ENCODE data around the gene CHST1.
A peak's percentile ranks its signal among the peaks of the same experiment; 100 is the strongest.

The CHST1 gene

DNA sequence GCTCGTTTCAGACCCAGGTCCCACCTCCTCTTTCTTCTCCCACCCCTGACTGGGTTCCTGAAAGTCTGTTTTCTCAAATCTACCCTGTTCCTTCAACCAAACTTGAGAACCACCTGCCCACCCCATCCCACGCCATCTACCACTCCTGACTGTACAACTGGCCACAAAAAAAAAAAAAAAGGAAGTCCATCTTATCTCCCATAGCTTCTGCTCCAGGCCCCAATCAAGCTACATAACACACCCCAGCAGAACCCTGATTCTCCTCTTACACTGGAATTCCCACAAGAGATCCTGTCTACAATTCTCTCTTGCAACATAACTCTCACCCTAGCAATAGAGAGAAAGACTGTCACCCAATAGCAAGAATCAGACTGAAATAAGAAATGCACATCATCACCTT is 39.2 kb upstream of the CHST1 start:
- no peak overlapping the region for H4K8ac ChIP-seq (ENCODE audit: low read depth, low read length)
- H3K14ac ChIP-seq (ENCODE audit: low read length), result no peak overlapping the region
- no peak overlapping the region for H2BK5ac ChIP-seq (ENCODE audit: low read depth, low read length, poor library complexity)
- H3K18ac ChIP-seq (ENCODE audit: low read length), result no peak overlapping the region
- no peak overlapping the region for H2AFZ ChIP-seq (ENCODE audit: insufficient read depth, low read length, poor library complexity)
- H3K23ac ChIP-seq (ENCODE audit: low read length), result no peak overlapping the region
- H3K9ac ChIP-seq (ENCODE audit: low read length), result no peak overlapping the region
- no peaks in the 10 kb centered on the region for H3K4me1 ChIP-seq (ENCODE audit: control insufficient read depth in 1 of 2, insufficient read depth in 2 of 2, low read length in 2 of 2)
- DNase-seq, result no peak
- H3K4me3 ChIP-seq (ENCODE audit: low read depth, low read length), result no peak overlapping the region
- no peak overlapping the region for H4K91ac ChIP-seq (ENCODE audit: low read depth, low read length)
- H3K4ac ChIP-seq (ENCODE audit: low read depth, low read length), result no peak overlapping the region
- no peaks in the 10 kb centered on the region for H3K79me1 ChIP-seq (ENCODE audit: low read length)
- H3K36me3 ChIP-seq (ENCODE audit: control insufficient read depth in 1 of 2, insufficient read depth in 2 of 2, low read length in 2 of 2), result no peaks in the 10 kb centered on the region
- no peak overlapping the region for H4K12ac ChIP-seq (ENCODE audit: low read depth, low read length)
- H2BK12ac ChIP-seq (ENCODE audit: low read length), result no peak overlapping the region
- no peaks in the 10 kb centered on the region for H3K9me3 ChIP-seq (ENCODE audit: insufficient read depth, low read depth, low read length)
- no peak overlapping the region for H2BK120ac ChIP-seq (ENCODE audit: insufficient read depth, low read length, poor library complexity)
- no CpG with 5 or more reads among the region's 2 CpGs for WGBS (ENCODE audit: extremely low coverage, insufficient coverage, insufficient read length)
- H3K4me2 ChIP-seq (ENCODE audit: low read length), result no peak overlapping the region
- no peaks in the 10 kb centered on the region for H3K27me3 ChIP-seq (ENCODE audit: insufficient read depth, low read length)
- no peak overlapping the region for H3K27ac ChIP-seq (ENCODE audit: low read depth, low read length)
- no peak overlapping the region for H2AK5ac ChIP-seq (ENCODE audit: low read length)
- H3K79me2 ChIP-seq (ENCODE audit: control insufficient read depth, insufficient read depth, low read length, poor library complexity), result no peaks in the 10 kb centered on the region

GRCh38 chr11:45704133-45704532 is 38.7 kb upstream of the CHST1 start:
- Histone ChIP-seq H3K4me1 (ENCODE audit: control insufficient read depth in 1 of 2, insufficient read depth in 2 of 2, low read length in 2 of 2) (no peaks in the 10 kb centered on the region), H2AFZ (ENCODE audit: insufficient read depth, low read length, poor library complexity) (no peak overlapping the region), H3K9ac (ENCODE audit: low read length) (no peak overlapping the region), H2BK120ac (ENCODE audit: insufficient read depth, low read length, poor library complexity) (no peak overlapping the region), H3K79me2 (ENCODE audit: control insufficient read depth, insufficient read depth, low read length, poor library complexity) (no peaks in the 10 kb centered on the region), H3K27ac (ENCODE audit: low read depth, low read length) (no peak overlapping the region), H4K12ac (ENCODE audit: low read depth, low read length) (no peak overlapping the region), H4K91ac (ENCODE audit: low read depth, low read length) (no peak overlapping the region), H3K18ac (ENCODE audit: low read length) (no peak overlapping the region), H3K27me3 (ENCODE audit: insufficient read depth, low read length) (no peaks in the 10 kb centered on the region), H3K79me1 (ENCODE audit: low read length) (no peaks in the 10 kb centered on the region), H3K4me3 (ENCODE audit: low read depth, low read length) (no peak overlapping the region), H2BK12ac (ENCODE audit: low read length) (no peak overlapping the region), H3K14ac (ENCODE audit: low read length) (no peak overlapping the region), H3K4me2 (ENCODE audit: low read length) (no peak overlapping the region), H3K23ac (ENCODE audit: low read length) (no peak overlapping the region), H3K4ac (ENCODE audit: low read depth, low read length) (no peak overlapping the region), H3K9me3 (ENCODE audit: insufficient read depth, low read depth, low read length) (no peaks in the 10 kb centered on the region), H3K36me3 (ENCODE audit: control insufficient read depth in 1 of 2, insufficient read depth in 2 of 2, low read length in 2 of 2) (no peaks in the 10 kb centered on the region), H4K8ac (ENCODE audit: low read depth, low read length) (no peak overlapping the region), H2AK5ac (ENCODE audit: low read length) (no peak overlapping the region), H2BK5ac (ENCODE audit: low read depth, low read length, poor library complexity) (no peak overlapping the region)
- no peak for DNase-seq
- no CpG with 5 or more reads among the region's 4 CpGs for WGBS (ENCODE audit: extremely low coverage, insufficient coverage, insufficient read length)

DNA sequence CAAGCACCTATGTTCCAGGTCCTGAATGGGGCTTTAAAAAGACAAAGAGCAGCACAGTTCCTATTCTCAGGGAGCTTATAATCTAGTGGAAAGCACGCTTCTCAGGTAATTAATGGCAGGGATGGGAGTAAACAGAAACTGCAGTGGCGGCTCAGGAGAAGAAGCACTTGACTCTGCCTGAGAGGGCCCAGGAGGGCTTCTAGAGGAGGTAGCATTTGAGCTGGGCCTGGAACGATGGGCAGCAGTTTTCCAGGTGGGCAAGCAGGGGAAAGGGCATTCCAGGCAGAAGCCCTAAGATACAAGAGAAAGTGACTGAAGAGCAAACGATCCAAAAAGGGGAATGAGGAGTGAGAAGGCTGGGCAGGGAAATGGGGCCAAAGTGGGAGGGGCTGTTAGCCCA is 37.1 kb upstream of the CHST1 start:
- no peak overlapping the region for H2BK120ac ChIP-seq (ENCODE audit: insufficient read depth, low read length, poor library complexity)
- no peak overlapping the region for H3K4me3 ChIP-seq (ENCODE audit: low read depth, low read length)
- no peak overlapping the region for H4K91ac ChIP-seq (ENCODE audit: low read depth, low read length)
- H3K36me3 ChIP-seq (ENCODE audit: control insufficient read depth in 1 of 2, insufficient read depth in 2 of 2, low read length in 2 of 2), result no peaks in the 10 kb centered on the region
- H2BK12ac ChIP-seq (ENCODE audit: low read length), result no peak overlapping the region
- H2AK5ac ChIP-seq (ENCODE audit: low read length), result no peak overlapping the region
- no peaks in the 10 kb centered on the region for H3K4me1 ChIP-seq (ENCODE audit: control insufficient read depth in 1 of 2, insufficient read depth in 2 of 2, low read length in 2 of 2)
- DNase-seq, result no peak
- H3K9ac ChIP-seq (ENCODE audit: low read length), result no peak overlapping the region
- no peak overlapping the region for H3K23ac ChIP-seq (ENCODE audit: low read length)
- no peak overlapping the region for H2AFZ ChIP-seq (ENCODE audit: insufficient read depth, low read length, poor library complexity)
- H4K12ac ChIP-seq (ENCODE audit: low read depth, low read length), result no peak overlapping the region
- WGBS (ENCODE audit: extremely low coverage, insufficient coverage, insufficient read length), result no CpG with 5 or more reads among the region's 4 CpGs
- H3K4me2 ChIP-seq (ENCODE audit: low read length), result no peak overlapping the region
- H3K27ac ChIP-seq (ENCODE audit: low read depth, low read length), result no peak overlapping the region
- H3K18ac ChIP-seq (ENCODE audit: low read length), result no peak overlapping the region
- no peaks in the 10 kb centered on the region for H3K9me3 ChIP-seq (ENCODE audit: insufficient read depth, low read depth, low read length)
- no peak overlapping the region for H2BK5ac ChIP-seq (ENCODE audit: low read depth, low read length, poor library complexity)
- no peak overlapping the region for H3K4ac ChIP-seq (ENCODE audit: low read depth, low read length)
- H3K14ac ChIP-seq (ENCODE audit: low read length), result no peak overlapping the region
- H4K8ac ChIP-seq (ENCODE audit: low read depth, low read length), result no peak overlapping the region
- H3K79me2 ChIP-seq (ENCODE audit: control insufficient read depth, insufficient read depth, low read length, poor library complexity), result no peaks in the 10 kb centered on the region
- H3K27me3 ChIP-seq (ENCODE audit: insufficient read depth, low read length), result no peaks in the 10 kb centered on the region
- no peaks in the 10 kb centered on the region for H3K79me1 ChIP-seq (ENCODE audit: low read length)

DNA sequence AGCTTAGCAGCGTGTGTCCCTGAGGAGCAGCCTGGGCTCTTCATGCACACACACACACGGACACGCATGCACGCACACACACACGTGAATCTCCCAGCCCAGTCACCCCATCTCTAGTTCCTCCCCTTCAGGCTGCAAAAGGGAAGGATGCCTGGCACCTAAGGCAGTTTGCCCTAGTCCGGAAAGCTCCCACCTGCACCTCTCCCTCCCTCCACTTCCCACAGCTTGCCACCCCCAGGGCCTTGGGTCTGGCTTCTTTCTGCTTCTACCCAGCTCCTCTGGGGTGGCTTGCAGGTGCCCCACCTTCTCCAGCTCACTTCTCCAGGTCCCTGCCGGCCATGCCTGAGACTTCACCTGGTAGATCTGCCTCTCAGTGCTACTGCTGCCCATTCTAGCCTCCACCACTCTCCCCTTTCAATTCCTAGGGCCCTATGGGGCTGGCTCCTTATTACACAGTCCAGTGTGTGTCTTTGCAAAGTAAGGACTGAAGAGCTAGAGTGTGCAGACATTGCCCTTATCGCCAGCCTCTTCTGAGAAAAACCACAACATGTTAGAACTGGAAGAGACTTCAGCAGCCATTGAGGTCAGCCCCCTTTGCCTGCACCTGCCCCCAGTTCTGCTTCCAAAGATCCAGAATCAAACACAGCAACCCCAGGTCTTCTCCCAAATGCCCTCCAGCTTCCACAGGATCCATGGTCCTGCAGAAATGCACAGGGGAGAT is 33.5 kb upstream of the CHST1 start:
- no peak overlapping the region for H3K14ac ChIP-seq (ENCODE audit: low read length)
- peaks cover 4% of the 10 kb centered on the region in 2 experiments for H3K4me1 ChIP-seq (ENCODE audit: control insufficient read depth in 1 of 2, insufficient read depth in 2 of 2, low read length in 2 of 2)
- no peak overlapping the region for H3K18ac ChIP-seq (ENCODE audit: low read length)
- H3K27ac ChIP-seq (ENCODE audit: low read depth, low read length), result no peak overlapping the region
- H3K79me1 ChIP-seq (ENCODE audit: low read length), result peaks cover 2% of the 10 kb centered on the region
- DNase-seq, result no peak
- no peak overlapping the region for H4K12ac ChIP-seq (ENCODE audit: low read depth, low read length)
- H3K23ac ChIP-seq (ENCODE audit: low read length), result no peak overlapping the region
- peak overlapping the region; percentile 43 for H3K4me3 ChIP-seq (ENCODE audit: low read depth, low read length)
- H2BK12ac ChIP-seq (ENCODE audit: low read length), result no peak overlapping the region
- no peaks in the 10 kb centered on the region for H3K36me3 ChIP-seq (ENCODE audit: control insufficient read depth in 1 of 2, insufficient read depth in 2 of 2, low read length in 2 of 2)
- no peak overlapping the region for H3K9ac ChIP-seq (ENCODE audit: low read length)
- no peak overlapping the region for H4K8ac ChIP-seq (ENCODE audit: low read depth, low read length)
- no peaks in the 10 kb centered on the region for H3K9me3 ChIP-seq (ENCODE audit: insufficient read depth, low read depth, low read length)
- no peak overlapping the region for H2AFZ ChIP-seq (ENCODE audit: insufficient read depth, low read length, poor library complexity)
- no CpG with 5 or more reads among the region's 8 CpGs for WGBS (ENCODE audit: extremely low coverage, insufficient coverage, insufficient read length)
- no peak overlapping the region for H3K4me2 ChIP-seq (ENCODE audit: low read length)
- no peaks in the 10 kb centered on the region for H3K79me2 ChIP-seq (ENCODE audit: control insufficient read depth, insufficient read depth, low read length, poor library complexity)
- no peaks in the 10 kb centered on the region for H3K27me3 ChIP-seq (ENCODE audit: insufficient read depth, low read length)
- no peak overlapping the region for H2BK5ac ChIP-seq (ENCODE audit: low read depth, low read length, poor library complexity)
- H4K91ac ChIP-seq (ENCODE audit: low read depth, low read length), result no peak overlapping the region
- H2BK120ac ChIP-seq (ENCODE audit: insufficient read depth, low read length, poor library complexity), result no peak overlapping the region
- no peak overlapping the region for H3K4ac ChIP-seq (ENCODE audit: low read depth, low read length)
- H2AK5ac ChIP-seq (ENCODE audit: low read length), result no peak overlapping the region
